Trophoblast cell (in vitro differentiated cells and primary cell): Measurements from ENCODE around the gene TSPAN2.

Experiments
- DNase-seq, 2 donors: peaks; one replicate each; pipeline ENCODE4 v3.0.0-alpha.2; 2016
- H2AFZ ChIP-seq: 2 replicates; pipeline ENCODE4 v1.6.1; 2013; ENCODE audit warnings: low read length, moderate library complexity, mild to moderate bottlenecking; ENCODE audit not compliant: insufficient read depth, poor library complexity
- H2AK5ac ChIP-seq: 2 replicates; pipeline ENCODE4 v1.6.1; 2013; ENCODE audit warnings: mild to moderate bottlenecking, low read length
- H2BK120ac ChIP-seq: 2 replicates; pipeline ENCODE4 v1.6.1; 2013; ENCODE audit warnings: low read length, mild to moderate bottlenecking, moderate library complexity; ENCODE audit not compliant: insufficient read depth, poor library complexity
- H2BK12ac ChIP-seq: 2 replicates; pipeline ENCODE4 v1.6.1; 2013; ENCODE audit warnings: mild to moderate bottlenecking, low read length, moderate library complexity
- H2BK5ac ChIP-seq: 2 replicates; pipeline ENCODE4 v1.6.1; 2013; ENCODE audit warnings: low read length, low read depth, moderate library complexity, mild to moderate bottlenecking; ENCODE audit not compliant: poor library complexity
- H3K14ac ChIP-seq: 2 replicates; pipeline ENCODE4 v1.6.1; 2013; ENCODE audit warnings: mild to moderate bottlenecking, low read length
- H3K18ac ChIP-seq: 2 replicates; pipeline ENCODE4 v1.6.1; 2013; ENCODE audit warnings: mild to moderate bottlenecking, low read length
- H3K23ac ChIP-seq: 2 replicates; pipeline ENCODE4 v1.6.1; 2013; ENCODE audit warnings: low read length
- H3K27ac ChIP-seq: 2 replicates; pipeline ENCODE4 v1.5.1; 2013; ENCODE audit warnings: low read depth, mild to moderate bottlenecking, inconsistent platforms, low read length, moderate library complexity
- H3K27me3 ChIP-seq: 2 replicates; pipeline ENCODE4 v1.6.1; 2013; ENCODE audit warnings: inconsistent platforms, mild to moderate bottlenecking, low read length, moderate library complexity; ENCODE audit not compliant: insufficient read depth
- H3K36me3 ChIP-seq, 2 experiments: 1 replicate in 1 of 2; 2 replicates in 1 of 2; pipeline ENCODE4 v1.6.1; 2013; ENCODE audit warnings: low read length in 2 of 2, mild to moderate bottlenecking in 2 of 2, moderate library complexity in 1 of 2; ENCODE audit not compliant: insufficient read depth in 2 of 2, control insufficient read depth in 1 of 2
- H3K4ac ChIP-seq: 2 replicates; pipeline ENCODE4 v1.6.1; 2013; ENCODE audit warnings: low read depth, mild to moderate bottlenecking, low read length, moderate library complexity
- H3K4me1 ChIP-seq, 2 experiments: 1 replicate in 1 of 2; 2 replicates in 1 of 2; pipeline ENCODE4 v1.6.1; 2013; ENCODE audit warnings: low read length in 2 of 2, mild to moderate bottlenecking in 2 of 2, moderate library complexity in 1 of 2; ENCODE audit not compliant: insufficient read depth in 2 of 2, control insufficient read depth in 1 of 2
- H3K4me2 ChIP-seq: 2 replicates; pipeline ENCODE4 v1.6.1; 2013; ENCODE audit warnings: inconsistent platforms, mild to moderate bottlenecking, low read length, moderate library complexity
- H3K4me3 ChIP-seq: 2 replicates; pipeline ENCODE4 v1.5.1; 2013; ENCODE audit warnings: mild to moderate bottlenecking, low read depth, low read length, inconsistent platforms
- H3K79me1 ChIP-seq: one replicate; pipeline ENCODE4 v1.6.1; 2013; ENCODE audit warnings: low read length
- H3K79me2 ChIP-seq: 2 replicates; pipeline ENCODE4 v1.6.1; 2013; ENCODE audit warnings: low read length, mild to moderate bottlenecking; ENCODE audit not compliant: control insufficient read depth, insufficient read depth, poor library complexity
- H3K9ac ChIP-seq: 2 replicates; pipeline ENCODE4 v1.6.1; 2013; ENCODE audit warnings: mild to moderate bottlenecking, low read length
- H3K9me3 ChIP-seq: 2 replicates; pipeline ENCODE4 v1.6.1; 2013; ENCODE audit warnings: low read depth, mild to moderate bottlenecking, control low read depth, inconsistent platforms, low read length; ENCODE audit not compliant: insufficient read depth
- H4K12ac ChIP-seq: 2 replicates; pipeline ENCODE4 v1.6.1; 2013; ENCODE audit warnings: low read depth, mild to moderate bottlenecking, low read length, moderate library complexity
- H4K8ac ChIP-seq: 2 replicates; pipeline ENCODE4 v1.6.1; 2013; ENCODE audit warnings: low read depth, mild to moderate bottlenecking, low read length, moderate library complexity
- H4K91ac ChIP-seq: one replicate; pipeline ENCODE4 v1.6.1; 2013; ENCODE audit warnings: low read depth, mild to moderate bottlenecking, low read length, moderate library complexity
- WGBS: extraction: QIAGEN DNeasy Blood & Tissue Kit; methylation state at CpG from one replicate; pipeline ENCODE4 v1.1.7; 2013; ENCODE audit warnings: missing lambda C conversion rate; ENCODE audit not compliant: insufficient read length, insufficient coverage; ENCODE audit errors: extremely low coverage; 5-methylcytosine and 5-hydroxymethylcytosine counted together

The TSPAN2 gene

GRCh38 chr1:115056395-115056798 is 32.9 kb downstream of the TSPAN2 start:
- WGBS = no CpG with 5 or more reads among the region's 9 CpGs
- peaks cover 0 to 3% of the 10 kb centered on the region in 2 experiments for H3K36me3 ChIP-seq
- H3K14ac ChIP-seq = no peak overlapping the region
- no peak overlapping the region for H2BK5ac ChIP-seq
- peak overlapping the region; percentile 46 for H2BK120ac ChIP-seq
- H3K9ac ChIP-seq = no peak overlapping the region
- peak overlapping the region; percentile 13 for H3K27ac ChIP-seq
- no peaks in the 10 kb centered on the region for H3K27me3 ChIP-seq
- no peak overlapping the region for H3K23ac ChIP-seq
- no peak overlapping the region for H4K12ac ChIP-seq
- H3K79me1 ChIP-seq = peaks cover 3% of the 10 kb centered on the region
- no peak overlapping the region for H3K4ac ChIP-seq
- no peak overlapping the region for H2BK12ac ChIP-seq
- peak overlapping the region; percentile 41 for H3K4me2 ChIP-seq
- H3K4me3 ChIP-seq = no peak overlapping the region
- no peak overlapping the region for H2AK5ac ChIP-seq
- no peaks in the 10 kb centered on the region for H3K79me2 ChIP-seq
- no peak overlapping the region for H4K8ac ChIP-seq
- no peak for DNase-seq
- peaks cover 7 to 17% of the 10 kb centered on the region in 2 experiments for H3K4me1 ChIP-seq
- H4K91ac ChIP-seq = no peak overlapping the region
- no peak overlapping the region for H3K18ac ChIP-seq
- no peak overlapping the region for H2AFZ ChIP-seq
- H3K9me3 ChIP-seq = no peaks in the 10 kb centered on the region

- H2BK120ac ChIP-seq = no peak overlapping the region
- H3K14ac ChIP-seq = no peak overlapping the region
- no peak overlapping the region for H3K4ac ChIP-seq
- H2BK5ac ChIP-seq = no peak overlapping the region
- H3K4me2 ChIP-seq = no peak overlapping the region
- peak; percentile 68 to 90 for DNase-seq
- H3K79me2 ChIP-seq = no peaks in the 10 kb centered on the region
- H3K4me3 ChIP-seq = no peak overlapping the region
- H3K27me3 ChIP-seq = no peaks in the 10 kb centered on the region
- H4K91ac ChIP-seq = no peak overlapping the region
- no peaks in the 10 kb centered on the region for H3K9me3 ChIP-seq
- no peak overlapping the region for H2AFZ ChIP-seq
- H2BK12ac ChIP-seq = no peak overlapping the region
- H3K9ac ChIP-seq = no peak overlapping the region
- H3K79me1 ChIP-seq = peaks cover 3% of the 10 kb centered on the region
- no peak overlapping the region for H3K23ac ChIP-seq
- H4K8ac ChIP-seq = no peak overlapping the region
- no peak overlapping the region for H3K18ac ChIP-seq
- peaks cover 7 to 14% of the 10 kb centered on the region in 2 experiments for H3K4me1 ChIP-seq
- H2AK5ac ChIP-seq = no peak overlapping the region
- WGBS = no CpG with 5 or more reads among the region's 9 CpGs
- no peak overlapping the region for H4K12ac ChIP-seq
- no peak overlapping the region for H3K27ac ChIP-seq
- peaks cover 3% of the 10 kb centered on the region in 2 experiments for H3K36me3 ChIP-seq
Observed at GRCh38 chr1:115052454-115053083, 36.7 kb downstream of the TSPAN2 start.

- H3K79me2 ChIP-seq = no peaks in the 10 kb centered on the region
- H3K18ac ChIP-seq = no peak overlapping the region
- H2BK12ac ChIP-seq = no peak overlapping the region
- H3K4me1 ChIP-seq = peaks cover 7 to 8% of the 10 kb centered on the region in 2 experiments
- no peak overlapping the region for H3K14ac ChIP-seq
- H2BK5ac ChIP-seq = no peak overlapping the region
- H3K4me2 ChIP-seq = no peak overlapping the region
- no peaks in the 10 kb centered on the region for H3K27me3 ChIP-seq
- H4K8ac ChIP-seq = no peak overlapping the region
- no peak for DNase-seq
- peaks cover 3% of the 10 kb centered on the region in 2 experiments for H3K36me3 ChIP-seq
- H3K9ac ChIP-seq = no peak overlapping the region
- peaks cover 2% of the 10 kb centered on the region for H3K79me1 ChIP-seq
- H3K4me3 ChIP-seq = no peak overlapping the region
- no peak overlapping the region for H4K12ac ChIP-seq
- no peak overlapping the region for H3K27ac ChIP-seq
- H3K4ac ChIP-seq = no peak overlapping the region
- no CpG with 5 or more reads among the region's 5 CpGs for WGBS
- H3K9me3 ChIP-seq = no peaks in the 10 kb centered on the region
- no peak overlapping the region for H2AK5ac ChIP-seq
- no peak overlapping the region for H2BK120ac ChIP-seq
- H2AFZ ChIP-seq = no peak overlapping the region
- no peak overlapping the region for H3K23ac ChIP-seq
- H4K91ac ChIP-seq = no peak overlapping the region
Observed at GRCh38 chr1:115051850-115052249, 37.5 kb downstream of the TSPAN2 start.

- no peak overlapping the region for H3K27ac ChIP-seq
- no peak overlapping the region for H2AK5ac ChIP-seq
- no peak overlapping the region for H4K8ac ChIP-seq
- H3K79me1 ChIP-seq = no peaks in the 10 kb centered on the region
- H3K4ac ChIP-seq = no peak overlapping the region
- H3K27me3 ChIP-seq = no peaks in the 10 kb centered on the region
- no peak overlapping the region for H2BK12ac ChIP-seq
- no peak overlapping the region for H4K91ac ChIP-seq
- H2AFZ ChIP-seq = no peak overlapping the region
- no peak overlapping the region for H3K18ac ChIP-seq
- no peak overlapping the region for H2BK120ac ChIP-seq
- no peak overlapping the region for H3K4me2 ChIP-seq
- H4K12ac ChIP-seq = no peak overlapping the region
- no peak overlapping the region for H3K23ac ChIP-seq
- peaks cover 2 to 3% of the 10 kb centered on the region in 2 experiments for H3K36me3 ChIP-seq
- H3K9me3 ChIP-seq = no peaks in the 10 kb centered on the region
- no peak overlapping the region for H2BK5ac ChIP-seq
- H3K9ac ChIP-seq = no peak overlapping the region
- no peaks in the 10 kb centered on the region for H3K79me2 ChIP-seq
- DNase-seq = no peak
- no peaks in the 10 kb centered on the region for H3K4me1 ChIP-seq
- H3K14ac ChIP-seq = no peak overlapping the region
- no peak overlapping the region for H3K4me3 ChIP-seq
Observed at GRCh38 chr1:115046751-115047150, 42.6 kb downstream of the TSPAN2 start.
